Mucosa of descending colon (tissue), 3 donors: Measurements from ENCODE around the gene DYRK3. TPM values are rescaled to one million over a fixed set of nuclear protein-coding genes. Genes with fewer than 3 reads are reported as not detected.

Source experiments
- ATAC-seq: fragments of 200-7000 bp; cut with Tn5 transposase; one replicate; pipeline ENCODE4 v1.9.1; 2020; ENCODE audit warnings: mild to moderate bottlenecking, moderate library complexity
- DNase-seq, 3 donors: peaks; one replicate each; pipeline ENCODE4 v3.0.0-alpha.2; 2020
- H3K36me3 ChIP-seq: fragments of 200-600 bp; one replicate; pipeline ENCODE4 v1.8.0; 2021; ENCODE audit warnings: low read depth, mild to moderate bottlenecking
- H3K4me1 ChIP-seq: fragments of 200-600 bp; one replicate; pipeline ENCODE4 v1.8.0; 2021; ENCODE audit warnings: low read depth, mild to moderate bottlenecking
- H3K4me3 ChIP-seq: fragments of 200-600 bp; one replicate; pipeline ENCODE4 v1.8.0; 2021; ENCODE audit warnings: mild to moderate bottlenecking
- H3K9me3 ChIP-seq: fragments of 200-600 bp; one replicate; pipeline ENCODE4 v1.8.0; 2021; ENCODE audit warnings: mild to moderate bottlenecking
- CTCF ChIP-seq: fragments of 200-600 bp; IDR thresholded peaks from one replicate; pipeline ENCODE4 v1.8.0; 2022; ENCODE audit warnings: antibody characterized with exemption, mild to moderate bottlenecking
- intact Hi-C, 2 donors: fragments of 100-400 bp; cut with DNase I in 1 of 2; cut with micrococcal nuclease in 1 of 2; formaldehyde crosslinking; loops; one replicate each; pipeline versions ENCODE4 v1.11.0 to v1.11.1; 2022; cut with DNase I, micrococcal nuclease
- total RNA-seq, 3 donors: library from RNA; stranded (reverse); fragmentation: NEBNext Ultra II Directional in 2 of 3; extraction: Animal tissue kit (Norgen Biotek cat#: 25700) in 2 of 3; gene quantifications; one replicate each; pipeline versions ENCODE4 v1.2.1 to v1.2.4, GENCODE V29; 2021 to 2023
- donor health status: DM: no; HTN: no; CAD: no; lungs with moderate emphysema.
- donor health status: DM: no; HTN: no; CAD: no.
- donor health status: DM: no; HTN: yes; CAD: no.

DYRK3 gene
- total RNA-seq, 3 donors from 2014 or later: 0.61 to 4.7 (median 1.4) TPM

- ATAC-seq (no peak), DNase-seq (no peak)
- Histone ChIP-seq H3K4me3 (no peak overlapping the region), H3K4me1 (peaks cover 12% of the 10 kb centered on the region), H3K36me3 (no peaks in the 10 kb centered on the region), H3K9me3 (no peaks in the 10 kb centered on the region)
- intact Hi-C loops: no loop called here
- no peak for TF ChIP-seq CTCF
These were observed 46.8 kb downstream of the DYRK3 start for GRCh38 chr1:206682111-206682510.

GRCh38 chr1:206683313-206683712, 48.0 kb downstream of the DYRK3 start:
- no peaks in the 10 kb centered on the region for H3K36me3 ChIP-seq
- DNase-seq: no peak
- ATAC-seq: no peak
- H3K4me1 ChIP-seq: peaks cover 24% of the 10 kb centered on the region
- TF ChIP-seq CTCF: no peak
- H3K9me3 ChIP-seq: no peaks in the 10 kb centered on the region
- intact Hi-C loops: no loop called here
- no peak overlapping the region for H3K4me3 ChIP-seq

- no peak overlapping the region for H3K4me3 ChIP-seq
- TF ChIP-seq CTCF: no peak
- no peak for DNase-seq
- peaks cover 29% of the 10 kb centered on the region for H3K4me1 ChIP-seq
- intact Hi-C loops: no loop called here
- H3K9me3 ChIP-seq: no peaks in the 10 kb centered on the region
- no peak for ATAC-seq
- no peaks in the 10 kb centered on the region for H3K36me3 ChIP-seq
These were observed 48.7 kb downstream of the DYRK3 start for GRCh38 chr1:206684003-206684402.

GRCh38 chr1:206684478-206685333, 49.4 kb downstream of the DYRK3 start, which contains the start of gene MAPKAPK2:
MAPKAPK2 (plus strand) TSS chr1:206684905; CDS start chr1:206685230, 325 bp downstream.
- Histone ChIP-seq H3K9me3 (no peaks in the 10 kb centered on the region), H3K36me3 (no peaks in the 10 kb centered on the region), H3K4me1 (peaks cover 34% of the 10 kb centered on the region), H3K4me3 (peak within 1 kb of the TSS; percentile 78)
- intact Hi-C loops: no loop called here
- DNase-seq (peak; percentile 79 to 86 (median 85)), ATAC-seq (peak; percentile 85)
- no peak for TF ChIP-seq CTCF

GRCh38 chr1:206685334-206685768, 50.0 kb downstream of the DYRK3 start:
- H3K4me3 ChIP-seq: peak overlapping the region; percentile 78
- no peaks in the 10 kb centered on the region for H3K36me3 ChIP-seq
- H3K9me3 ChIP-seq: no peaks in the 10 kb centered on the region
- peaks cover 40% of the 10 kb centered on the region for H3K4me1 ChIP-seq
- ATAC-seq: peak; percentile 61
- DNase-seq: peak; percentile 41 to 68 (median 66)
- intact Hi-C loops: no loop called here
- TF ChIP-seq CTCF: no peak
